Activated CD8-positive, alpha-beta memory T cell treated with anti-CD3 and anti-CD28 coated beads, Interleukin-2, amount 50 U/mL, for 24 hours (primary cell): ENCODE results near the gene GPR132.

ENCODE experiments used
- DNase-seq: peaks from one replicate; pipeline ENCODE4 v3.0.0-alpha.2; 2020; ENCODE audit errors: extremely low read depth

Gene GPR132

GRCh38 chr14:105020815-105021655, 44.2 kb downstream of the GPR132 start, which contains the start of gene CDCA4:
CDCA4 (minus strand) TSS chr14:105021083; CDS start chr14:105011929, 9,154 bp downstream.
- DNase-seq = peak; percentile 86

- DNase-seq = peak; percentile 21
Observed at GRCh38 chr14:105019861-105020814, 45.1 kb downstream of the GPR132 start.

- DNase-seq = no peak
Observed at GRCh38 chr14:105018414-105018813, 46.8 kb downstream of the GPR132 start.

- no peak for DNase-seq
Observed at GRCh38 chr14:105015905-105016304, 49.3 kb downstream of the GPR132 start.

- no peak for DNase-seq
Observed at GRCh38 chr14:105015242-105015641, 50.0 kb downstream of the GPR132 start.

- DNase-seq = no peak
Observed at GRCh38 chr14:105014631-105015030, 50.6 kb downstream of the GPR132 start.

GRCh38 chr14:105014032-105014431, 51.2 kb downstream of the GPR132 start:
- no peak for DNase-seq

GRCh38 chr14:105013150-105013785, 52.0 kb downstream of the GPR132 start:
- no peak for DNase-seq

GRCh38 chr14:105012171-105012985, 52.9 kb downstream of the GPR132 start:
- no peak for DNase-seq

GRCh38 chr14:105011312-105011990, 53.8 kb downstream of the GPR132 start:
- DNase-seq = no peak

GRCh38 chr14:105010891-105011291, 54.3 kb downstream of the GPR132 start:
- no peak for DNase-seq

GRCh38 chr14:105010106-105010505, 55.1 kb downstream of the GPR132 start:
- DNase-seq = no peak

- no peak for DNase-seq
Observed at GRCh38 chr14:105007593-105008264, 57.5 kb downstream of the GPR132 start.

- no peak for DNase-seq
Observed at GRCh38 chr14:105006831-105007592, 58.2 kb downstream of the GPR132 start.

- no peak for DNase-seq
Observed at GRCh38 chr14:105005929-105006830, 59.0 kb downstream of the GPR132 start.

GRCh38 chr14:105005329-105005928, 59.8 kb downstream of the GPR132 start:
- DNase-seq = no peak
